SIG-M5 (cell line): ENCODE results near the gene NTM.

ENCODE experiments used
- DNase-seq: peaks from one replicate; lab custom pipeline; 2025; lab: John Stamatoyannopoulos, UW

The NTM gene

GRCh38 chr11:131549770-131550169 is 179.4 kb downstream of the NTM start:
- no peak for DNase-seq

- no peak for DNase-seq
These were observed 189.9 kb downstream of the NTM start for GRCh38 chr11:131560287-131560686.

- no peak for DNase-seq
These were observed 191.1 kb downstream of the NTM start for GRCh38 chr11:131561501-131561900.

GRCh38 chr11:131561972-131562371 is 191.6 kb downstream of the NTM start:
- no peak for DNase-seq

- no peak for DNase-seq
These were observed 197.9 kb downstream of the NTM start for GRCh38 chr11:131568318-131568717.

- no peak for DNase-seq
These were observed 201.2 kb downstream of the NTM start for GRCh38 chr11:131571571-131571970.

GRCh38 chr11:131572423-131572822 is 202.0 kb downstream of the NTM start:
- no peak for DNase-seq

- no peak for DNase-seq
These were observed 209.5 kb downstream of the NTM start for GRCh38 chr11:131579932-131580387.

- DNase-seq: no peak
These were observed 210.1 kb downstream of the NTM start for GRCh38 chr11:131580476-131580875.

GRCh38 chr11:131581046-131581445 is 210.6 kb downstream of the NTM start:
- DNase-seq: no peak

GRCh38 chr11:131582021-131582525 is 211.7 kb downstream of the NTM start:
- DNase-seq: no peak

- DNase-seq: no peak
These were observed 213.0 kb downstream of the NTM start for GRCh38 chr11:131583421-131583820.

- no peak for DNase-seq
These were observed 213.5 kb downstream of the NTM start for GRCh38 chr11:131583938-131584337.

GRCh38 chr11:131584785-131585592 is 214.6 kb downstream of the NTM start:
- no peak for DNase-seq

- DNase-seq: no peak
These were observed 217.6 kb downstream of the NTM start for GRCh38 chr11:131588057-131588456.

GRCh38 chr11:131591051-131591461 is 220.6 kb downstream of the NTM start:
- DNase-seq: no peak

GRCh38 chr11:131592152-131592551 is 221.7 kb downstream of the NTM start:
- no peak for DNase-seq

GRCh38 chr11:131592734-131593133 is 222.3 kb downstream of the NTM start:
- no peak for DNase-seq

- no peak for DNase-seq
These were observed 222.9 kb downstream of the NTM start for GRCh38 chr11:131593301-131593700.

GRCh38 chr11:131595797-131596196 is 225.4 kb downstream of the NTM start:
- DNase-seq: no peak

- DNase-seq: no peak
These were observed 227.5 kb downstream of the NTM start for GRCh38 chr11:131597890-131598289.

GRCh38 chr11:131598305-131598704 is 227.9 kb downstream of the NTM start:
- DNase-seq: no peak

- no peak for DNase-seq
These were observed 228.9 kb downstream of the NTM start for GRCh38 chr11:131599285-131599684.

- no peak for DNase-seq
These were observed 230.2 kb downstream of the NTM start for GRCh38 chr11:131600628-131601027.
